Fibroblast of pulmonary artery (primary cell): ENCODE results near the gene C22orf15.
"Not testable (repeated sequence)": the region's sequence is repeated elsewhere in the genome, so short reads cannot be mapped to it uniquely, and the experiment has no call there.

Source experiments
- DNase-seq: peaks from one replicate; pipeline ENCODE4 v3.0.0-alpha.2; 2010; ENCODE audit warnings: low read depth
- H3K4me3 ChIP-seq: replicated peaks from 2 replicates; pipeline ENCODE4 v1.5.1; 2011; ENCODE audit warnings: low read depth, mild to moderate bottlenecking, control low read depth, low read length, moderate library complexity
- TF ChIP-seq, protein P1 (sequence below): IDR thresholded peaks from 2 replicates; pipeline ENCODE4 v1.5.1; 2011; ENCODE audit warnings: mild to moderate bottlenecking, control low read depth, low read length, inconsistent platforms; ENCODE audit errors: missing control alignments

C22orf15 gene

DNA sequence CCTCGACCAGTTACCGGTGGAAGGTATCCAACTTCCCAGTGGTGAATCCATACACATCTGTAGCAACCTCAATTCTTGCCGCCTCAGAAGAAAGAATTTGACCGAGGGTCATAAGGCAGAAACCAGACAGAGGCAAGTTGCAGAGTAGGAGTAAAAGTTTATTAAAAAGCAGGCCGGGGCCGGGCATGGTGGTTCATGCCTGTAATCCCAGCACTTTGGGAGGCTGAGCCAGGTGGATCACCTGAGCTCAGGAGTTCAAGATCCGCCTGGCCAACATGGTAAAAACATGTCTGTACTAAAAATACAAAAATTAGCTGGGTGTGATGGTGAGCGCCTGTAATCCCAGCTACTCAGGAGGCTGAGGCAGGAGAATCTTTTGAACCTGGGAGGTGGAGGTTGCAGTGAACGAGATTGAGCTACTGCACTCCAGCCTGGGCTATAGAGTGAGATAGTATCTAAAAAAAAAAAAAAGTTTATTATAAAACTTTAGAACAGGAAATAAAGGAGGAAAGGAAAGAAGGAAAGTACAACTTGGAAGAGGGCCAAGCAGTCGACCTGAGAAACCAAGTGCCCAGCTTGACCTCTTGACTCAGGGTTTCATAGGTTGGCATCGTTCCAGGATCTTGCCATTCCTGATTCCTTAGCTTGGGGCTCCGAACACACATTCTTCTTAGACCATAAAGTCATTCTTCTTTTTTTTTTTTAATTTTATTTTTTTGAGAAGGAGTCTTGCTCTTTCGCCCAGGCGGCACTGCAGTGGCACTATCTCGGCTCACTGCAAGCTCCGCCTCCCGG lies 44.2 kb upstream of the C22orf15 start:
- H3K4me3 ChIP-seq: no peak overlapping the region
- DNase-seq: no peak
- TF ChIP-seq, protein P1, sequence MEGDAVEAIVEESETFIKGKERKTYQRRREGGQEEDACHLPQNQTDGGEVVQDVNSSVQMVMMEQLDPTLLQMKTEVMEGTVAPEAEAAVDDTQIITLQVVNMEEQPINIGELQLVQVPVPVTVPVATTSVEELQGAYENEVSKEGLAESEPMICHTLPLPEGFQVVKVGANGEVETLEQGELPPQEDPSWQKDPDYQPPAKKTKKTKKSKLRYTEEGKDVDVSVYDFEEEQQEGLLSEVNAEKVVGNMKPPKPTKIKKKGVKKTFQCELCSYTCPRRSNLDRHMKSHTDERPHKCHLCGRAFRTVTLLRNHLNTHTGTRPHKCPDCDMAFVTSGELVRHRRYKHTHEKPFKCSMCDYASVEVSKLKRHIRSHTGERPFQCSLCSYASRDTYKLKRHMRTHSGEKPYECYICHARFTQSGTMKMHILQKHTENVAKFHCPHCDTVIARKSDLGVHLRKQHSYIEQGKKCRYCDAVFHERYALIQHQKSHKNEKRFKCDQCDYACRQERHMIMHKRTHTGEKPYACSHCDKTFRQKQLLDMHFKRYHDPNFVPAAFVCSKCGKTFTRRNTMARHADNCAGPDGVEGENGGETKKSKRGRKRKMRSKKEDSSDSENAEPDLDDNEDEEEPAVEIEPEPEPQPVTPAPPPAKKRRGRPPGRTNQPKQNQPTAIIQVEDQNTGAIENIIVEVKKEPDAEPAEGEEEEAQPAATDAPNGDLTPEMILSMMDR: no peak

DNA sequence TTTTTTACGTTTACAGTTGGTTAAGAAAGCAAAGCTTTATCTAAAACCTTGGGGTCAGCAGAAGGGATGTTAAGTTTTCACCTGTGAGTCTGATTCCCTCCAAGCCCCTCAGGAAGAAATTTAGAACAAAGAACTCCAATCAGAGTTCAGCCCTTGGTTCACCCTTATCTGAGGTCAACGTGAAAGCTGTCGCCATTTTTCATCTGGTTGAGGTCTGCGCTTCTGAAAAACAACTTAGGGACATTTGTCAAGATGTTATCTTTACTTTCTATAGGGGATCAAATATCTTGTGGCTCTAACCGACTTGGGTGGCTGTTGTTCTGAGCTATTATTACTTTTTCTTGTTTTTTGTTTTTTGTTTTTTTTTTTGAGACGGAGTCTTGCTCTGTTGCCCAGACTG lies 41.9 kb upstream of the C22orf15 start:
- no peak overlapping the region for H3K4me3 ChIP-seq
- DNase-seq: no peak
- TF ChIP-seq, protein P1: no peak

DNA sequence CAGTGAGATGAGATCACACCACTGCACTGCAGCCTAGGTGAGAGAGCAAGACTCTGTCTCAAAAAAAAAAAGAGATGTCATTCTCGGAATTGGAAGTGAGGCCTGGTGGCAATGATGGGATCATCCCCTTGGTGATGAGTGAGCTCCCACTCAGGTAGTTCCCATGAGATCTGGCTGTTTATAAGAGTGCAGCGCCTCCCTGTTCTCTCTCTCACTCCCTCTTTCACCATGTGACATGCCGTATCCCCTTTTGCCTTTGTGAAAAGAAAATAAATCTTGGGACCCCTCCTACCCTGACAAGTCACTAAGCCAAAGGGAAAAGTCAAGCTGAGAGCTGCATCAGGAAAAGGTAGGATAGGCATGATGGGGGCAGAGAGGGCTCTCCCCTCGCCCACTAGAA lies 40.6 kb upstream of the C22orf15 start:
- no peak overlapping the region for H3K4me3 ChIP-seq

DNA sequence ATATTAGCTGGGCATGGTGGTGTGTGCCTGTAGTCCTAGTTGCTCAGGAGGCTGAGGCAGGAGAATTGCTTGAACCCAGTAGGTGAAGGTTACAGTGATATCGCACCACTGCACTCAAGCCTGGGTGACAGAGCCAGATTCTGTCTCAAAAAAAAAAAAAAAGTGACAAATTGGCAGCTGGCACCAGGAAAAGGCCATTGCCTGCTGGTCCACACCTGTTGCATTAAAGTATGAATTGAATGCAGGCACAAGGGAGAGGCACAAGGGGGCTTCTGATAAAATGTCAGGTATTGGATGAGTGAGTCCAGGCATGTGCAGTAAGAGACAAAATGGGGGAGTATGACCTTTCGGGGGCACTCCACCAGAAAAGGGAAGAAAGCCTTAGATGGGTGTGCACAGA lies 40.1 kb upstream of the C22orf15 start:
- TF ChIP-seq, protein P1: no peak
- no peak overlapping the region for H3K4me3 ChIP-seq
- DNase-seq: no peak

More for the DNA sequence above, 40.6 kb upstream of the C22orf15 start:
- TF ChIP-seq, protein P1: no peak
- no peak for DNase-seq

DNA sequence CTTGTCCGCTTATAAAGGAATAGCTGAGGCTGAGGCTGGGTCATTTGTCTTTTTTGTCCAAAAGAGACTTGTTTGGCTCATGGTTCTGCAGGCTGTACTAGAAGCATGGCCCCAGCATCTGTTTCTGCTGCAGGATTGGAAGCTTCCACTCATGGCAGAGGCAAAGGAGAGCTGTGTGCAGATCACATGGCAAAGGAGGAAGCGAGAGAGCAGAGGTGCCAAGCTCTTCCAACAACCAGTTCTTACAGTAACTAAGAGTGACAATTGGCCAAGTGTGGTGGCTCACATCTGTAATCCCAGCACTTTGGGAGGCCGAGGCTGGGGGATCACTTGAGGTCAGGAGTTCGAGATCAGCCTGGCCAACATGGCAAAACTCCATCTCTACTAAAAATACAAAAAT lies 34.7 kb upstream of the C22orf15 start:
- H3K4me3 ChIP-seq, DNase-seq: not testable (repeated sequence)

DNA sequence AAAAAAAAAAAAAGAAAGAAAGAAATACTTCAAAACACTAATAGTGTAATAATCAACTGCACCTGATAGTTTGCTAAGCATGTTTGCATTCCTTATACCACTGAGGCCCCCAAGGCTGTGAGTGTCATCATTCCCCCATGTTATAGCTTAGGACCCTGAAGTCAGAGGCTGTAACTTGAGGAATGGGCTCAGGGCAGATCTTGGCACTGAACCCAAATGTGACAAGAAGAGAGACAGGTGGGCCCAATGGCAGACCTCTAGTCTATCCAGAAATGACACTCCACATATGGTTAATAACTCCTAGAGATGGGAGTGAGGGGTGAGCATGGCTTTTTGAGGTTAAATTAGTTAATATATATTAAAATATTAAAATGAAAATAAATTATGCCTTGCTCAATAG lies 25.1 kb upstream of the C22orf15 start:
- TF ChIP-seq, protein P1: no peak
- DNase-seq: no peak
- H3K4me3 ChIP-seq: no peak overlapping the region

DNA sequence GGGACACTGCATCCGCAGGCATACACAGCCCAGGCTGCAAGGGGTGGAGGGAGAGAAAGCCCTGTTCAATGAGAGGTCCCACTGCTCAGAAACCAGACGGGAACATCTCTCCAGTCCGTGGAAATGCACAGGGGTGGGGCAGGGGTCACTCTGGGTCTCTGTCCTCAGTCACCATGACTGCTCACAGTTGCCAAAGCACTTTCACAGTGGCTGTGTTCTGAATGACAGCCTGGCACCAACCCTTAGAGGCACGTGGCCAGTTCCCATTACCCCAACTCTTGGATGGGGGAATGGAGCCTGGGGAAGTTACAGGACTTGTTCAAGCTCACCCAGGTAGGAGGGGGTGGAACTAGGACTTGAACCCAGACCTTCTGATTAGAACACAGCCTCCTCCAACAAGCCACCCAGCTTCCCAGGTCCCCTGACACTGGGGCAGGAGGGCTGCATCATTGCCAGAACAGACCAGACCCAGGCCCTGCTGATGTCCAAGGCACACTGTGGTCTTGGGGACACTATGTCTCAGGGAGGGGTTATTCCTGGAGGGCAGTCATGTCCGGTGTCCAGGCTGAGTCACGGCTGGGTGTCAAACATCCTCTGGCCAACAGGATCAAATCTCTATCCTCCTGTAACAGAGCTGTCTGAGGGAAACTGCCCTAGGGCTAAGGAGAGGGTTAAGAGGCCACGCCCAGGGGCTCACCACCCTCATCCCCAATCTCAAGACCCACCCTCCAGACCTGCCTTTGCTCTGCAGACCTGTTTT lies 20.1 kb upstream of the C22orf15 start:
- H3K4me3 ChIP-seq: no peak overlapping the region
- DNase-seq: no peak
- TF ChIP-seq, protein P1: no peak
